GM10248 (cell line): ENCODE measurements around the gene GABRB3.

Experiments
- CTCF ChIA-PET: fragments of 300-600 bp; sonication (Branson Sonifier 250); formaldehyde crosslinking; extraction: SDS; loops from one replicate; lab custom pipeline; 2021; ENCODE audit warnings: antibody characterized with exemption; lab: Yijun Ruan, JAX
- POLR2A ChIA-PET: fragments of 350-650 bp; sonication (Branson Sonifier 250); formaldehyde crosslinking; extraction: SDS; loops from one replicate; lab custom pipeline; 2020; ENCODE audit warnings: antibody characterized with exemption; lab: Yijun Ruan, JAX
- DNase-seq: peaks from one replicate; pipeline ENCODE4 v3.0.0; 2012; ENCODE audit errors: extremely low spot score
- TF ChIP-seq, protein P1 (sequence below): IDR thresholded peaks from 2 replicates; pipeline ENCODE4 v1.5.1; 2012; ENCODE audit warnings: mild to moderate bottlenecking, low read depth; ENCODE audit errors: extremely low read depth, missing control alignments, control extremely low read depth

Gene GABRB3

GRCh38 chr15:26697913-26698312 is 75.0 kb downstream of the GABRB3 start:
- CTCF ChIA-PET: no interaction called here
- TF ChIP-seq, protein P1, sequence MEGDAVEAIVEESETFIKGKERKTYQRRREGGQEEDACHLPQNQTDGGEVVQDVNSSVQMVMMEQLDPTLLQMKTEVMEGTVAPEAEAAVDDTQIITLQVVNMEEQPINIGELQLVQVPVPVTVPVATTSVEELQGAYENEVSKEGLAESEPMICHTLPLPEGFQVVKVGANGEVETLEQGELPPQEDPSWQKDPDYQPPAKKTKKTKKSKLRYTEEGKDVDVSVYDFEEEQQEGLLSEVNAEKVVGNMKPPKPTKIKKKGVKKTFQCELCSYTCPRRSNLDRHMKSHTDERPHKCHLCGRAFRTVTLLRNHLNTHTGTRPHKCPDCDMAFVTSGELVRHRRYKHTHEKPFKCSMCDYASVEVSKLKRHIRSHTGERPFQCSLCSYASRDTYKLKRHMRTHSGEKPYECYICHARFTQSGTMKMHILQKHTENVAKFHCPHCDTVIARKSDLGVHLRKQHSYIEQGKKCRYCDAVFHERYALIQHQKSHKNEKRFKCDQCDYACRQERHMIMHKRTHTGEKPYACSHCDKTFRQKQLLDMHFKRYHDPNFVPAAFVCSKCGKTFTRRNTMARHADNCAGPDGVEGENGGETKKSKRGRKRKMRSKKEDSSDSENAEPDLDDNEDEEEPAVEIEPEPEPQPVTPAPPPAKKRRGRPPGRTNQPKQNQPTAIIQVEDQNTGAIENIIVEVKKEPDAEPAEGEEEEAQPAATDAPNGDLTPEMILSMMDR: no peak
- DNase-seq: no peak
- POLR2A ChIA-PET: no interaction called here

DNA sequence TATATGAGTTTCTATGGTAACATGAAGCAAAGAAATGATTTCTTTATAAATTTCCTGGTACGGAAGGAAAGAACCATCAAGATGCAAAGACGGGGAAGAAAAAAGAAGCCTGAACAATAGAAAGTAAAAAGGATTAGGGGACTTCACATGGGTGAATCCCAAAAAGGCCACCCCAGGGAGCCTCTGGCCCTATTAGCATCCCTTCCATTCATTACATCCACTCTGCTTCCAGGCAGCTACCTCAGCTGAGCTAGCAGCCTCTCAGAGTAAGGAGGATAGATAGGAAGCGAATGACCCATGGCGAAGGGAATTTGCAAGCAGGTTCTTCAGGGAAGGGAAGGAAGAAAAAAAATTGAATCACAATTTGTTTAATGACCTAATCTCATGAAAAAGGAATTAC is 81.6 kb downstream of the GABRB3 start:
- TF ChIP-seq, protein P1: no peak
- DNase-seq: no peak
- POLR2A ChIA-PET: no interaction called here
- CTCF ChIA-PET: no interaction called here

DNA sequence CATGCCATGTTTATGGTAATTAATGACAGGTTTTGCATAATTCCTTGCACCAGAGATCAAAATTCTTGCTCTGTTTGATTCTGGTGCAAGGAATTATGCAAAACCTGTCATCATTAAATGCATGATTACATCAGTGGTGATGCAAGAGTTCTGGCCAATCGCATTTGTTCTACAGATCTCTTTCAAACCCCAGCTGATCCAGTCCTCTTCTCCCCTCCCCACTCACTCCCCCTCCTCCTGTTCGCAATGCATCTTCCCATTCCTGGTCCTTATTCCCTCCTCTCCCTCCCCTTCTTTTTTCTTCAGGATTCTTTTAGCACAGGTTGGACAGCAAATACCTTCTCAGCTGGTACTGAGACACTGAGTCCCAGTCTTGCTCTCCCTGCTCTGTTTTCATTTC is 82.1 kb downstream of the GABRB3 start:
- TF ChIP-seq, protein P1: no peak
- no peak for DNase-seq
- CTCF ChIA-PET: no interaction called here
- POLR2A ChIA-PET: no interaction called here

DNA sequence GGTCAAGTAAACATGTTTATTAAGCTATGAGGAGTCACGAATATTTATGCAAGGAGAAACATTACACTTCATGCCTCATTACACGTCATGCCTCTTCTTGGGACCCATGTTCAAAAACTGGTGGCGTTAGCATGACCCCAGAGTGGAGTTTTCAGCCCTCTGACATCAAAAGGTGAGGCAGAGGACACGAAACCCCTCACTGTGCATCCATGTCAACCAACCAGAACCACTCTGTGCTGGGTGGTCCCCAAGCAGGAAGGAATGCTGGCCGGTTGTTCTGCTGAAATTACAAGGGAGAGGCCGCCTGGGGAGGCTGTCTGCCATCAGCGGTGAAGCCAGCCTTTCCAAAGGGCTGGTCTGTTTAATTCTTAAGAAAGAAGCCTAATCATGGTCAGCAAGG is 83.4 kb downstream of the GABRB3 start:
- no peak for DNase-seq
- CTCF ChIA-PET: no interaction called here
- TF ChIP-seq, protein P1: no peak
- POLR2A ChIA-PET: no interaction called here

- TF ChIP-seq, protein P1: no peak
- CTCF ChIA-PET: no interaction called here
- no peak for DNase-seq
- POLR2A ChIA-PET: no interaction called here
Observed at GRCh38 chr15:26686547-26687187, 86.2 kb downstream of the GABRB3 start.

DNA sequence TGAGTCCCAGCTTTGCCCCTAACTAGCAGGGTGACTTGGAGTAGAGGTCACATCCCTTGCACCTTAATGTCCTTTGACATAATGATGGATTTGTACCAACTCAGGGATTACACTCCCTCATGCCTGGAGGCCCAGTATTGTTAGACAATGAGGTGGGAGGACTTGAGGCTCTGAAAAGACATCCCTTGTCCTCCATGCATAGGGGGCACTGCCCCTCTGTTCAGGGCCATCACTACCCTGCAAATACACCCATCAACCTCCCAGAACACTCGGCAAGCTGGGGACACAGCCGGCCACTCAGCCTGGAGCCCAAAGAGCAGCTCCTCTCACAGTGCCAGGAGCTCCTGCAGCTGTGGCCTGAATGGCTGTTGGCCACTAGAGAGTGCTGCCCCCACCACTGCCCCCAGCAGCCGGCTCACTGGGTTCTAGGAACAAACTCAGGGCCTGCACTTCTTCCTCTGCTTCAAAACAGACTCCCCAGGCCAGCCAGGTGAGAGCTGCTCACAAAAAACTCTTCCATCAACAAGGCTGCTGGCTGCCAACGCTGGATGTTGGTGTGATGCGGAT is 90.2 kb downstream of the GABRB3 start:
- CTCF ChIA-PET: interaction anchor here (0.9 kb wide), 1 partner anchor 14 kb away, joined by 3 read pairs; no protein-coding TSS in a partner anchor
- no peak for DNase-seq
- TF ChIP-seq, protein P1: no peak
- POLR2A ChIA-PET: no interaction called here
